ENCODE data around the gene IRX1. TPM values are rescaled to one million over a fixed set of nuclear protein-coding genes. Genes with fewer than 3 reads are reported as not detected.

Gene IRX1
- total and polyA plus RNA-seq, 2 of the 8 experiments (the other 6 are each of a cell fraction or from before 2014, with no cell fraction given), result 2.6 to 3.9 TPM

DNA sequence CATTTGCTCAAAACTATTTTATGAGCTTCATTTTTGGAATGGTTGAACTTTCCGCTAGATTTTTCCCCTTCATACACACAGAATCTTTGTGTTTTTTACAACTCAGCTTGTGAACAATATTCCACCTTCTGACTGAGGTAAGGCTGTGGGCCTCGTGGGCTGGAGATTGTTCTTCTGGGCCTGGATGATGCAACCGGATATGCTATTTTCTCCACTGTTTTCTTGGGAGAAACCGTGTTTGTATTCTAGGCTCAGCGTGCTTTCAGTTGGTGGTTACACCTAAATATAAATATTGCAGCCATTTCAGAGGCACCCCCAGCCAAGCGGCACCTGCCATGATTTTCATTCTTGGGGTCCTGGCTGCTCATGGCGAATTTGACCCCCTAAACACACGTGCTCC, 55.2 kb downstream of the IRX1 start:
- no peak overlapping the region for H2AFZ ChIP-seq (ENCODE audit: low read length)
- H2BK120ac ChIP-seq (replicated peaks; ENCODE audit: low read depth, low read length), result no peak overlapping the region
- no peak overlapping the region for H3K4me2 ChIP-seq (ENCODE audit: insufficient read depth in 1 of 2, low read depth in 2 of 2, low read length in 2 of 2)
- no peak overlapping the region for H4K8ac ChIP-seq (ENCODE audit: extremely low read depth, insufficient read depth, low read length)
- no peaks in the 10 kb centered on the region for H3K23me2 ChIP-seq (ENCODE audit: low read depth, low read length)
- H2BK5ac ChIP-seq (ENCODE audit: low read depth, low read length), result no peak overlapping the region
- no peaks in the 10 kb centered on the region for H3K27me3 ChIP-seq (replicated peaks in 1 of 4; ENCODE audit: control insufficient read depth in 3 of 4, extremely low read depth in 1 of 4, insufficient read depth in 3 of 4, low read length in 3 of 4)
- H3K4me1 ChIP-seq (replicated peaks in 1 of 4; ENCODE audit: control insufficient read depth in 3 of 4, insufficient read depth in 4 of 4, low read length in 3 of 4), result no peaks in the 10 kb centered on the region
- DNase-seq (ENCODE audit: low read depth in 1 of 2, low spot score in 2 of 2), result no peak
- peaks cover 0 to 1% of the 10 kb centered on the region in 2 experiments for H4K20me1 ChIP-seq (replicated peaks in 1 of 2; ENCODE audit: control insufficient read depth in 1 of 2, insufficient read depth in 2 of 2, low read length in 2 of 2)
- H3K4ac ChIP-seq (replicated peaks; ENCODE audit: insufficient read length, low read depth, low read length), result no peak overlapping the region
- no peak overlapping the region for H3K4me3 ChIP-seq (ENCODE audit: extremely low read depth in 1 of 4, insufficient read depth in 2 of 4, low read depth in 3 of 4, low read length in 4 of 4)
- POLR2A ChIA-PET (ENCODE audit: partially characterized antibody), result no interaction called here
- CTCF ChIA-PET (ENCODE audit: partially characterized antibody), result interaction anchor here (1.6 kb wide), 1 partner anchor 645 kb away, joined by 3 read pairs; no protein-coding TSS in a partner anchor
- H3K56ac ChIP-seq (replicated peaks; ENCODE audit: insufficient read length, low read depth, low read length), result no peak overlapping the region
- no peak overlapping the region for H4K91ac ChIP-seq (replicated peaks; ENCODE audit: insufficient read length, low read length)
- H3K23ac ChIP-seq (ENCODE audit: insufficient read length), result no peak overlapping the region
- no peak overlapping the region for H2BK15ac ChIP-seq (ENCODE audit: low read length)
- H3K79me2 ChIP-seq (ENCODE audit: control insufficient read depth in 1 of 2, insufficient read depth in 2 of 2, low read length in 2 of 2), result no peaks in the 10 kb centered on the region
- no peaks in the 10 kb centered on the region for H3K79me1 ChIP-seq (ENCODE audit: low read depth, low read length)
- WGBS, 2 experiments (ENCODE audit: extremely low coverage in 1 of 2, insufficient coverage in 1 of 2, insufficient read length in 1 of 2, insufficient replicate concordance in 2 of 2, low coverage in 1 of 2, low lambda C conversion rate in 2 of 2, missing lambda C conversion rate in 1 of 2), result 90% methylated on average over 8 of the region's 8 CpGs; no CpG with 5 or more reads in 1 of the 2 experiments
- no peaks in the 10 kb centered on the region for H3K36me3 ChIP-seq (ENCODE audit: control insufficient read depth in 2 of 4, insufficient read depth in 4 of 4, low read length in 3 of 4)
- H3K27ac ChIP-seq (ENCODE audit: low read depth, low read length), result no peak overlapping the region
- no peak for FAIRE-seq
- no peak overlapping the region for H2AK5ac ChIP-seq (ENCODE audit: low read depth, low read length)
- H2BK12ac ChIP-seq (ENCODE audit: low read depth, low read length), result no peak overlapping the region
- no peak overlapping the region for H4K5ac ChIP-seq (ENCODE audit: insufficient read length, low read depth, low read length)
- no peak overlapping the region for H3K18ac ChIP-seq (ENCODE audit: extremely low read depth, low read length)
- no peak overlapping the region for H3K14ac ChIP-seq (ENCODE audit: insufficient read length)
- no peak overlapping the region for H2BK20ac ChIP-seq (ENCODE audit: low read length)
- no peak overlapping the region for H3K9ac ChIP-seq (replicated peaks in 1 of 4; ENCODE audit: extremely low read depth in 1 of 4, low read depth in 3 of 4, low read length in 3 of 4)
- no peaks in the 10 kb centered on the region for H3K9me3 ChIP-seq (ENCODE audit: insufficient read depth in 2 of 2, low read depth in 1 of 2, low read length in 1 of 2)
- TF ChIP-seq ZNF274 (IDR thresholded peaks at IDR 0.05; ENCODE audit: borderline replicate concordance, extremely low read depth, low read length), result no peak
- no peak for TF ChIP-seq RXRA (IDR thresholded peaks at IDR 0.05; ENCODE audit: insufficient read depth, low read depth, low read length)
- no peak for TF ChIP-seq EP300 (IDR thresholded peaks at IDR 0.05; ENCODE audit: borderline replicate concordance in 1 of 2, low read depth in 2 of 2, low read length in 2 of 2)
- no peak for TF ChIP-seq HDAC2 (IDR thresholded peaks at IDR 0.05; ENCODE audit: borderline replicate concordance in 1 of 2, low read depth in 2 of 2, low read length in 2 of 2)
- TF ChIP-seq SIRT6 (IDR thresholded peaks at IDR 0.05; ENCODE audit: low read length), result no peak
- TF ChIP-seq RFX5 (IDR thresholded peaks at IDR 0.05; ENCODE audit: borderline replicate concordance, low read depth, low read length), result no peak
- no peak for TF ChIP-seq SUZ12 (IDR thresholded peaks at IDR 0.05; ENCODE audit: low read length)
- TF ChIP-seq SIN3A (conservative IDR thresholded peaks at IDR 0.05 in 1 of 2, IDR thresholded peaks at IDR 0.05 in 1 of 2; ENCODE audit: low read depth in 1 of 2, low read length in 2 of 2), result no peak
- TF ChIP-seq KDM5A (IDR thresholded peaks at IDR 0.05; ENCODE audit: low read length), result no peak
- TF ChIP-seq RBBP5 (IDR thresholded peaks at IDR 0.05; ENCODE audit: borderline replicate concordance, low read depth, low read length), result no peak
- no peak for TF ChIP-seq YY1 (IDR thresholded peaks at IDR 0.05; ENCODE audit: low read depth, low read length)
